H9 (cell line): Measurements from ENCODE around the gene PPP1R12B. TPM values are rescaled to one million over a fixed set of nuclear protein-coding genes. Genes with fewer than 3 reads are reported as not detected.
A peak's percentile ranks its signal among the peaks of the same experiment; 100 is the strongest.
"Not testable (repeated sequence)": the region's sequence is repeated elsewhere in the genome, so short reads cannot be mapped to it uniquely, and the experiment has no call there.

ENCODE experiments used
- DNase-seq: peaks from one replicate; pipeline ENCODE4 v3.0.0-alpha.2; 2017
- H2AFZ ChIP-seq: one replicate; pipeline ENCODE4 v1.6.1; 2013; ENCODE audit warnings: mild to moderate bottlenecking, low read length, control low read depth, moderate library complexity
- H2AK5ac ChIP-seq: 2 replicates; pipeline ENCODE4 v1.6.1; 2013; ENCODE audit warnings: low read length, control low read depth, mixed read lengths; ENCODE audit not compliant: insufficient read length
- H2BK120ac ChIP-seq: one replicate; pipeline ENCODE4 v1.6.1; 2013; ENCODE audit warnings: low read depth, mild to moderate bottlenecking, low read length, control low read depth, inconsistent platforms; ENCODE audit not compliant: poor library complexity, severe bottlenecking
- H2BK12ac ChIP-seq: 2 replicates; pipeline ENCODE4 v1.6.1; 2013; ENCODE audit warnings: low read length, control low read depth, mixed read lengths, low read depth; ENCODE audit not compliant: insufficient read length
- H2BK15ac ChIP-seq: 2 replicates; pipeline ENCODE4 v1.6.1; 2013; ENCODE audit warnings: low read depth, low read length, control low read depth
- H2BK20ac ChIP-seq: one replicate; pipeline ENCODE4 v1.6.1; 2013; ENCODE audit warnings: low read depth, mild to moderate bottlenecking, low read length, control low read depth, inconsistent platforms; ENCODE audit not compliant: poor library complexity, severe bottlenecking
- H2BK5ac ChIP-seq: 2 replicates; pipeline ENCODE4 v1.6.1; 2013; ENCODE audit warnings: low read length, control low read depth, mixed read lengths; ENCODE audit not compliant: insufficient read length
- H3K14ac ChIP-seq: 2 replicates; pipeline ENCODE4 v1.6.1; 2013; ENCODE audit warnings: low read length, control low read depth; ENCODE audit not compliant: insufficient read depth
- H3K18ac ChIP-seq: 2 replicates; pipeline ENCODE4 v1.6.1; 2013; ENCODE audit warnings: low read depth, mild to moderate bottlenecking, mixed read lengths, low read length, control low read depth; ENCODE audit not compliant: insufficient read length
- H3K23ac ChIP-seq: 2 replicates; pipeline ENCODE4 v1.6.1; 2013; ENCODE audit warnings: low read length, control low read depth, mixed read lengths, low read depth; ENCODE audit not compliant: insufficient read length
- H3K23me2 ChIP-seq: 2 replicates; pipeline ENCODE4 v1.6.1; 2013; ENCODE audit warnings: low read depth, mild to moderate bottlenecking, mixed read lengths, low read length, control low read depth; ENCODE audit not compliant: insufficient read length, poor library complexity, severe bottlenecking
- H3K27ac ChIP-seq: 2 replicates; pipeline ENCODE4 v1.5.1; 2013; ENCODE audit warnings: low read length, control low read depth, mixed read lengths, low read depth; ENCODE audit not compliant: insufficient read length
- H3K27me3 ChIP-seq: 2 replicates; pipeline ENCODE4 v1.6.1; 2013; ENCODE audit warnings: low read length, control low read depth, inconsistent platforms; ENCODE audit not compliant: insufficient read depth
- H3K4ac ChIP-seq: 2 replicates; pipeline ENCODE4 v1.6.1; 2013; ENCODE audit warnings: low read depth, mild to moderate bottlenecking, control low read depth, inconsistent platforms, low read length, moderate library complexity
- H3K4me1 ChIP-seq: 2 replicates; pipeline ENCODE4 v1.6.1; 2013; ENCODE audit warnings: low read length, control low read depth, inconsistent platforms; ENCODE audit not compliant: insufficient read depth
- H3K4me2 ChIP-seq: 2 replicates; pipeline ENCODE4 v1.6.1; 2013; ENCODE audit warnings: low read length, control low read depth, mixed read lengths; ENCODE audit not compliant: insufficient read length, insufficient read depth
- H3K56ac ChIP-seq: 2 replicates; pipeline ENCODE4 v1.6.1; 2013; ENCODE audit warnings: low read depth, mild to moderate bottlenecking, mixed read lengths, low read length, control low read depth; ENCODE audit not compliant: insufficient read length
- H3K79me1 ChIP-seq: 2 replicates; pipeline ENCODE4 v1.6.1; 2013; ENCODE audit warnings: low read depth, mild to moderate bottlenecking, moderate library complexity, low read length, control low read depth, inconsistent platforms; ENCODE audit not compliant: insufficient read depth, poor library complexity, severe bottlenecking
- H3K79me2 ChIP-seq: 2 replicates; pipeline ENCODE4 v1.6.1; 2013; ENCODE audit warnings: low read length, control low read depth, inconsistent platforms; ENCODE audit not compliant: insufficient read depth
- H3K9ac ChIP-seq: 2 replicates; pipeline ENCODE4 v1.6.1; 2013; ENCODE audit warnings: low read length, control low read depth, mixed read lengths; ENCODE audit not compliant: insufficient read length; ENCODE audit errors: extremely low read depth
- H3K9me3 ChIP-seq: one replicate; pipeline ENCODE4 v1.6.1; 2013; ENCODE audit warnings: low read depth, low read length, inconsistent platforms; ENCODE audit not compliant: control insufficient read depth
- H3T11ph ChIP-seq: one replicate; pipeline ENCODE4 v1.6.1; 2013; ENCODE audit warnings: mild to moderate bottlenecking, low read length, control low read depth, inconsistent platforms
- H4K20me1 ChIP-seq: one replicate; pipeline ENCODE4 v1.6.1; 2013; ENCODE audit not compliant: control insufficient read depth, insufficient read length, insufficient read depth
- H4K5ac ChIP-seq: 2 replicates; pipeline ENCODE4 v1.6.1; 2013; ENCODE audit warnings: low read depth, mild to moderate bottlenecking, mixed read lengths, low read length, control low read depth; ENCODE audit not compliant: insufficient read length
- H4K8ac ChIP-seq: replicated peaks from 2 replicates; pipeline ENCODE4 v1.6.1; 2013; ENCODE audit warnings: low read length, control low read depth, mixed read lengths, low read depth; ENCODE audit not compliant: insufficient read length
- H4K91ac ChIP-seq: 2 replicates; pipeline ENCODE4 v1.6.1; 2013; ENCODE audit warnings: low read depth, mild to moderate bottlenecking, moderate library complexity, mixed read lengths, low read length, control low read depth; ENCODE audit not compliant: insufficient read length
- H3K27ac Mint-ChIP-seq, 3 experiments: 2 replicates in 2 of 3; 3 replicates in 1 of 3; pipeline ENCODE4 v1.8.0; 2020 to 2021; ENCODE audit warnings: mixed read lengths in 3 of 3, mild to moderate bottlenecking in 1 of 3, moderate library complexity in 1 of 3
- H3K27me3 Mint-ChIP-seq: 2 replicates; pipeline ENCODE4 v1.8.0; 2021; ENCODE audit warnings: low read depth, mild to moderate bottlenecking, moderate library complexity, mixed read lengths
- H3K36me3 Mint-ChIP-seq, 3 experiments: 2 replicates in 2 of 3; 3 replicates in 1 of 3; pipeline ENCODE4 v1.8.0; 2020 to 2021; ENCODE audit warnings: low read depth in 3 of 3, mixed read lengths in 3 of 3; ENCODE audit not compliant: insufficient read depth in 1 of 3
- H3K4me1 Mint-ChIP-seq, 2 experiments: 2 replicates each; pipeline ENCODE4 v1.8.0; 2020; ENCODE audit warnings: mixed read lengths in 2 of 2
- H3K4me3 Mint-ChIP-seq, 2 experiments: 2 replicates in 1 of 2; 3 replicates in 1 of 2; pipeline ENCODE4 v1.8.0; 2020 to 2021; ENCODE audit warnings: mild to moderate bottlenecking in 2 of 2, mixed read lengths in 2 of 2, moderate library complexity in 1 of 2
- H3K9me3 Mint-ChIP-seq, 2 experiments: 2 replicates in 1 of 2; 3 replicates in 1 of 2; pipeline ENCODE4 v1.8.0; 2020; ENCODE audit warnings: mild to moderate bottlenecking in 2 of 2, mixed read lengths in 2 of 2, moderate library complexity in 1 of 2
- WGBS: extraction: QIAGEN DNeasy Blood & Tissue Kit; methylation state at CpG from one replicate; pipeline ENCODE4 v1.1.7; 2013; ENCODE audit warnings: missing lambda C conversion rate, low lambda C conversion rate, mixed read lengths; ENCODE audit not compliant: insufficient read length; ENCODE audit errors: extremely low coverage; 5-methylcytosine and 5-hydroxymethylcytosine counted together
- total RNA-seq: library from RNA; stranded (reverse); gene quantifications from 2 replicates; pipeline ENCODE4 v1.2.1, GENCODE V29; 2021

The PPP1R12B gene
- total RNA-seq, 1 experiment from 2014 or later, result 12.9 TPM

GRCh38 chr1:202468695-202469094 is 120.2 kb downstream of the PPP1R12B start:
- H3K18ac ChIP-seq, H2BK5ac ChIP-seq, H4K8ac ChIP-seq, H3K79me1 ChIP-seq, H3K23ac ChIP-seq, DNase-seq, H2BK20ac ChIP-seq, H3K4ac ChIP-seq, H4K91ac ChIP-seq, H3K27me3 Mint-ChIP-seq, H2BK12ac ChIP-seq, H4K20me1 ChIP-seq, H3K27me3 ChIP-seq, H3K36me3 Mint-ChIP-seq, H3K27ac ChIP-seq, H2AFZ ChIP-seq, H3K56ac ChIP-seq, H3K79me2 ChIP-seq, H2BK15ac ChIP-seq, H3K9ac ChIP-seq, H3K9me3 ChIP-seq, H2BK120ac ChIP-seq, H3T11ph ChIP-seq, H3K23me2 ChIP-seq, H4K5ac ChIP-seq, H3K4me1 ChIP-seq, H3K9me3 Mint-ChIP-seq, H2AK5ac ChIP-seq, H3K4me3 Mint-ChIP-seq, H3K14ac ChIP-seq, H3K4me2 ChIP-seq: not testable (repeated sequence)
- peak overlapping the region in 1 of 3 experiments; percentile 64; a peak in 1 of 7 replicates for H3K27ac Mint-ChIP-seq
- H3K4me1 Mint-ChIP-seq, result peaks cover 15 to 16% of the 10 kb centered on the region in 2 experiments
- no CpG with 5 or more reads among the region's 3 CpGs for WGBS

- H3K4me1 ChIP-seq, H2BK120ac ChIP-seq, H3K14ac ChIP-seq, H3K79me1 ChIP-seq, H3K56ac ChIP-seq, H3K36me3 Mint-ChIP-seq, H3K27me3 Mint-ChIP-seq, H4K5ac ChIP-seq, H3K23me2 ChIP-seq, H3K27ac ChIP-seq, H3K9ac ChIP-seq, H3K9me3 ChIP-seq, H3K79me2 ChIP-seq, H3K27ac Mint-ChIP-seq, H4K91ac ChIP-seq, H3K9me3 Mint-ChIP-seq, H2BK15ac ChIP-seq, H3T11ph ChIP-seq, H2BK5ac ChIP-seq, H3K27me3 ChIP-seq, H3K4ac ChIP-seq, DNase-seq, H2AK5ac ChIP-seq, H2BK20ac ChIP-seq, H3K4me3 Mint-ChIP-seq, H4K8ac ChIP-seq, H4K20me1 ChIP-seq, H3K18ac ChIP-seq, H3K23ac ChIP-seq, H2BK12ac ChIP-seq, H2AFZ ChIP-seq, H3K4me2 ChIP-seq: not testable (repeated sequence)
- peaks cover 17 to 19% of the 10 kb centered on the region in 2 experiments for H3K4me1 Mint-ChIP-seq
- WGBS, result no CpG with 5 or more reads among the region's 1 CpG
Measured at GRCh38 chr1:202469123-202469522, 120.6 kb downstream of the PPP1R12B start.
